ENCODE results near the gene SLC25A13. TPM values are rescaled to one million over a fixed set of nuclear protein-coding genes. Genes with fewer than 3 reads are reported as not detected.

The SLC25A13 gene
- total RNA-seq, 1 donor from 2014 or later: 25.3 TPM

DNA sequence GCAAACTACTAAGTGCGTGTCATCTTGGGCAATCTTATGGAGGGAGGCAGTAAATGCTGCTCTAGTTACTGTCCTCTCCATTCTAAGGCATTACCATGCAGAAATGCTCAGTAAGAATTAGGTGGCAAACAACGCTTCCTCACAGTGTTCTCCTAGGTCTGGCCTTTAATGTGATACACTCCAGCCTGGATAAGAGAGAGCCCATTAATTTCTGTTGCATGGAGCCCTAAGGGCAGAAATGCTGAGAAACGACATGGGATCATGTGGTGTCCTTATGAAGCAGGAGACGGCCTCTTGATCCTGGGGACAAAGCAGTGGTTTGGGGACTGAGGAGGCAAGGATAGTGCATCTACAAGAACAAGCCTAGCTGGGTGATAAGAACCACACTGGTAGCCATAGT, 44.0 kb downstream of the SLC25A13 start:
- TF ChIP-seq, protein P1, sequence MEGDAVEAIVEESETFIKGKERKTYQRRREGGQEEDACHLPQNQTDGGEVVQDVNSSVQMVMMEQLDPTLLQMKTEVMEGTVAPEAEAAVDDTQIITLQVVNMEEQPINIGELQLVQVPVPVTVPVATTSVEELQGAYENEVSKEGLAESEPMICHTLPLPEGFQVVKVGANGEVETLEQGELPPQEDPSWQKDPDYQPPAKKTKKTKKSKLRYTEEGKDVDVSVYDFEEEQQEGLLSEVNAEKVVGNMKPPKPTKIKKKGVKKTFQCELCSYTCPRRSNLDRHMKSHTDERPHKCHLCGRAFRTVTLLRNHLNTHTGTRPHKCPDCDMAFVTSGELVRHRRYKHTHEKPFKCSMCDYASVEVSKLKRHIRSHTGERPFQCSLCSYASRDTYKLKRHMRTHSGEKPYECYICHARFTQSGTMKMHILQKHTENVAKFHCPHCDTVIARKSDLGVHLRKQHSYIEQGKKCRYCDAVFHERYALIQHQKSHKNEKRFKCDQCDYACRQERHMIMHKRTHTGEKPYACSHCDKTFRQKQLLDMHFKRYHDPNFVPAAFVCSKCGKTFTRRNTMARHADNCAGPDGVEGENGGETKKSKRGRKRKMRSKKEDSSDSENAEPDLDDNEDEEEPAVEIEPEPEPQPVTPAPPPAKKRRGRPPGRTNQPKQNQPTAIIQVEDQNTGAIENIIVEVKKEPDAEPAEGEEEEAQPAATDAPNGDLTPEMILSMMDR (IDR thresholded peaks at IDR 0.05): no peak
- no peak for TF ChIP-seq POLR2AphosphoS5 (IDR thresholded peaks at IDR 0.05; ENCODE audit: insufficient read depth in 1 of 2, low read depth in 1 of 2)
- no peak for TF ChIP-seq POLR2A (IDR thresholded peaks at IDR 0.05)
- H3K9me3 ChIP-seq: no peaks in the 10 kb centered on the region
- intact Hi-C loops (cut with DNase I): no loop called here

DNA sequence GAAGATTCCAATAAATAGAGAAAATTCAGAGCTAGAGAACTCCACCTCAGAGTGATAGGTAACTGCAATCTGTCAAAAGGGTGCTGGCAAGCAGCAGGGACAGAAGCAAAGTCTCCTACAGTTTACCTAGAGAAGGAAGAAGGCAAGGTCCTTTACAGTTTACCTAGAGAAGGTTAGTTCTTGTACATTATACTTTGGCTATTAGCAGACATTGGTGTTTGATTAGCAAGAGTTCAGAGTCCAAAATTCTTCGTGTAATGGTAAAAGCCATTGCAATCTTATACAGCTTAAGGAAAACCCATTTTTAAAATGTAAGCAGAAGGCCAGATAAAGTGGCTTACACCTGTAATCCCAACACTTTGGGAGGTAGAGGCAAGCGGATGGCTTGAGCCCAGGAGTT, 45.9 kb downstream of the SLC25A13 start:
- TF ChIP-seq POLR2AphosphoS5 (IDR thresholded peaks at IDR 0.05; ENCODE audit: insufficient read depth in 1 of 2, low read depth in 1 of 2): no peak
- TF ChIP-seq POLR2A (IDR thresholded peaks at IDR 0.05): no peak
- TF ChIP-seq, protein P1 (IDR thresholded peaks at IDR 0.05): no peak
- peaks cover 0 to 10% of the 10 kb centered on the region in 2 donors for H3K36me3 ChIP-seq
- H3K4me3 ChIP-seq: no peak overlapping the region
- H3K9me3 ChIP-seq: no peaks in the 10 kb centered on the region
- DNase-seq (ENCODE audit: extremely low spot score in 2 of 2): no peak
- no peaks in the 10 kb centered on the region for H3K4me1 ChIP-seq
- H3K27ac ChIP-seq: no peak overlapping the region
- intact Hi-C loops (cut with DNase I): no loop called here
- no peaks in the 10 kb centered on the region for H3K27me3 ChIP-seq

More for the DNA sequence above, 44.0 kb downstream of the SLC25A13 start:
- Histone ChIP-seq H3K27ac (no peak overlapping the region), H3K4me3 (no peak overlapping the region), H3K4me1 (no peaks in the 10 kb centered on the region), H3K36me3 (peaks cover 0 to 10% of the 10 kb centered on the region in 2 donors), H3K27me3 (no peaks in the 10 kb centered on the region)
- DNase-seq (ENCODE audit: extremely low spot score in 2 of 2): no peak

DNA sequence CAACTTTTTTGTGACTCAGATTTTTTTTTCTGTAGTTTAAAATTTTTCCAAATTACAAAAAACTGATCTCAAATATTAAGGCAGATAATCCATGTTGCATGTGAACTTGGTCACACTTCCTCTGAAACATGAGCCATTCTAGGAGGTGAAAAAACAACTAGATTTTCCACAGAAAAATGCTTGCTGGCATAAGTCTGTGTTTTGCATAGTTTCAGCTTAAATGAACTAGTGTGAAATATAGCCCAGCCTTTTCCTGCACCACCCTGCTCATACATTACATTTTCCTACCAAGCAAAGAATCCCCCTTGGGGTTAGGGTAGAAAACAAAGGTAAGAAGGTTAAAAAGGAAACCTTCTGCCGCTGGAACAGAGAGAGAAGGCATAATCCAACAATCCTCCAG, 48.2 kb downstream of the SLC25A13 start:
- no peaks in the 10 kb centered on the region for H3K27me3 ChIP-seq
- no peak overlapping the region for H3K4me3 ChIP-seq
- TF ChIP-seq POLR2A (IDR thresholded peaks at IDR 0.05) (no peak), POLR2AphosphoS5 (IDR thresholded peaks at IDR 0.05; ENCODE audit: insufficient read depth in 1 of 2, low read depth in 1 of 2) (no peak)
- TF ChIP-seq, protein P1 (IDR thresholded peaks at IDR 0.05): no peak
- no peaks in the 10 kb centered on the region for H3K9me3 ChIP-seq
- no peaks in the 10 kb centered on the region for H3K4me1 ChIP-seq
- peaks cover 0 to 10% of the 10 kb centered on the region in 2 donors for H3K36me3 ChIP-seq
- DNase-seq (ENCODE audit: extremely low spot score in 2 of 2): no peak
- intact Hi-C loops (cut with DNase I): no loop called here
- H3K27ac ChIP-seq: no peak overlapping the region

GRCh38 chr7:96269246-96269994, 52.5 kb downstream of the SLC25A13 start:
- intact Hi-C loops (cut with DNase I): no loop called here
- Histone ChIP-seq H3K9me3 (no peaks in the 10 kb centered on the region), H3K27ac (no peak overlapping the region), H3K4me3 (no peak overlapping the region), H3K4me1 (no peaks in the 10 kb centered on the region), H3K27me3 (no peaks in the 10 kb centered on the region), H3K36me3 (no peaks in the 10 kb centered on the region)
- TF ChIP-seq POLR2AphosphoS5 (IDR thresholded peaks at IDR 0.05; ENCODE audit: insufficient read depth in 1 of 2, low read depth in 1 of 2): no peak
- TF ChIP-seq, protein P1 (IDR thresholded peaks at IDR 0.05): no peak
- no peak for TF ChIP-seq POLR2A (IDR thresholded peaks at IDR 0.05)
- DNase-seq (ENCODE audit: extremely low spot score in 2 of 2): no peak

GRCh38 chr7:96266580-96266979, 55.3 kb downstream of the SLC25A13 start:
- Histone ChIP-seq H3K4me3 (no peak overlapping the region), H3K9me3 (no peaks in the 10 kb centered on the region), H3K27ac (no peak overlapping the region), H3K27me3 (no peaks in the 10 kb centered on the region), H3K4me1 (no peaks in the 10 kb centered on the region), H3K36me3 (no peaks in the 10 kb centered on the region)
- no peak for DNase-seq (ENCODE audit: extremely low spot score in 2 of 2)
- TF ChIP-seq, protein P1 (IDR thresholded peaks at IDR 0.05): no peak
- TF ChIP-seq POLR2AphosphoS5 (IDR thresholded peaks at IDR 0.05; ENCODE audit: insufficient read depth in 1 of 2, low read depth in 1 of 2) (no peak), POLR2A (IDR thresholded peaks at IDR 0.05) (no peak)
- intact Hi-C loops (cut with DNase I): no loop called here

Measured in vagina (tissue), 2 donors.